K562 (cell line): Measurements from ENCODE around the gene RPL22. TPM values are rescaled to one million over a fixed set of nuclear protein-coding genes. Genes with fewer than 3 reads are reported as not detected.

Experiments
- BCL6 ChIP-seq: fragments of 250-450 bp; sonication (Bioruptor Pico); IDR thresholded peaks from 2 replicates; pipeline ENCODE4 v1.4.0; 2020
- CBX1 ChIP-seq: sonication (generic); IDR thresholded peaks from 2 replicates; pipeline ENCODE4 v1.6.1; 2016; ENCODE audit warnings: antibody characterized with exemption, low read depth, mild to moderate bottlenecking
- DPF2 ChIP-seq: fragments of 450-650 bp; IDR thresholded peaks from 2 replicates; pipeline ENCODE4 v1.6.1; 2016
- FIP1L1 ChIP-seq: fragments of 200-400 bp; formaldehyde crosslinking; IDR thresholded peaks from 2 replicates; pipeline ENCODE4 v1.6.1; 2018; ENCODE audit warnings: mild to moderate bottlenecking, low read depth, low read length; ENCODE audit not compliant: poor library complexity, severe bottlenecking
- GATAD2A ChIP-seq: fragments of 450-650 bp; IDR thresholded peaks from 2 replicates; pipeline ENCODE4 v1.6.1; 2017
- HDAC2 ChIP-seq: fragments of 450-650 bp; IDR thresholded peaks from 2 replicates; pipeline ENCODE4 v1.6.1; 2016; ENCODE audit warnings: mild to moderate bottlenecking
- LEF1 ChIP-seq: fragments of 450-650 bp; IDR thresholded peaks from 2 replicates; pipeline ENCODE4 v1.6.1; 2016; ENCODE audit warnings: mild to moderate bottlenecking
- MCM3 ChIP-seq: fragments of 450-650 bp; IDR thresholded peaks from 2 replicates; pipeline ENCODE4 v1.6.1; 2016
- MYNN ChIP-seq, 2 experiments: sonication (generic); formaldehyde crosslinking in 1 of 2; IDR thresholded peaks; 2 replicates each; pipeline versions ENCODE4 v1.5.0 to v1.6.1; 2016 to 2020; ENCODE audit warnings: antibody characterized with exemption in 1 of 2, missing genetic modification reagents in 1 of 2
- POLR2A ChIP-seq: fragments of 450-650 bp; conservative IDR thresholded peaks from 2 replicates; pipeline ENCODE4 v1.6.1; 2016
- RB1 ChIP-seq: fragments of 450-650 bp; IDR thresholded peaks from 2 replicates; pipeline ENCODE4 v1.6.1; 2017; ENCODE audit warnings: low read depth, mild to moderate bottlenecking
- RREB1 ChIP-seq: fragments of 250-450 bp; sonication (Bioruptor Pico); IDR thresholded peaks from 2 replicates; pipeline ENCODE4 v1.4.0; 2020
- SMARCB1 ChIP-seq: IDR thresholded peaks from 2 replicates; pipeline ENCODE4 v1.6.1; 2011; ENCODE audit warnings: improper control_type of control experiment, low read depth; ENCODE audit not compliant: insufficient read length
- SPI1 ChIP-seq: IDR thresholded peaks from 2 replicates; pipeline ENCODE4 v1.6.1; 2011; ENCODE audit warnings: low read depth, low read length, control low read depth, borderline replicate concordance
- SRSF1 ChIP-seq: fragments of 200-400 bp; formaldehyde crosslinking; IDR thresholded peaks from 2 replicates; pipeline ENCODE4 v1.6.1; 2017; ENCODE audit warnings: mild to moderate bottlenecking, low read depth, low read length, moderate library complexity
- TAF7 ChIP-seq: fragments of 450-650 bp; IDR thresholded peaks from 2 replicates; pipeline ENCODE4 v1.6.1; 2016; ENCODE audit warnings: missing genetic modification characterization, missing compliant biosample characterization
- ZNF143 ChIP-seq: sonication (generic); formaldehyde crosslinking; IDR thresholded peaks from 2 replicates; pipeline ENCODE4 v1.9.0; 2022; ENCODE audit warnings: mild to moderate bottlenecking, missing genetic modification reagents
- ZNF224 ChIP-seq: sonication (generic); formaldehyde crosslinking; IDR thresholded peaks from 2 replicates; pipeline ENCODE4 v1.8.0; 2022; ENCODE audit warnings: mild to moderate bottlenecking, missing genetic modification reagents
- ZNF253 ChIP-seq: fragments of 250-450 bp; sonication (Bioruptor Pico); conservative IDR thresholded peaks from 2 replicates; pipeline ENCODE4 v1.6.1; 2021; ENCODE audit warnings: mild to moderate bottlenecking
- polyA plus RNA-seq, 8 experiments: library from polyadenylated mRNA; depleted of rRNA in 4 of 8; stranded (reverse) in 5 of 8; unstranded in 3 of 8; fragments of >200 nt; fragmentation: Nextera tagmentation in 2 of 8; fragmentation: Illumina TruSeq in 1 of 8; extraction: Ambion mirVana in 2 of 8; extraction: Trizol in 1 of 8; gene quantifications; 2 replicates each; pipeline versions ENCODE4 v1.2.1 to v1.2.3, GENCODE V29; 2011 to 2014; ENCODE audit warnings: inconsistent platforms in 1 of 8, missing spikeins in 1 of 8
- total RNA-seq, 7 experiments: library from RNA; depleted of rRNA in 6 of 7; stranded (reverse); fragments of >200 nt in 6 of 7; fragmentation: Illumina TruSeq in 2 of 7; extraction: Trizol in 2 of 7; gene quantifications; 2 replicates each; pipeline versions ENCODE4 v1.2.1 to v1.2.3, GENCODE V29; 2011 to 2021; ENCODE audit warnings: low replicate concordance in 1 of 7
- TF ChIP-seq, protein P1 (sequence below): fragments of 450-650 bp; IDR thresholded peaks from 2 replicates; pipeline ENCODE4 v1.7.1; 2018; ENCODE audit warnings: mild to moderate bottlenecking, low read depth; ENCODE audit not compliant: partially characterized antibody
- TF ChIP-seq, protein P2 (sequence below): fragments of 450-650 bp; conservative IDR thresholded peaks from 2 replicates; pipeline ENCODE4 v1.6.1; 2016; ENCODE audit warnings: missing genetic modification characterization, low read depth, mild to moderate bottlenecking, control low read depth, missing compliant biosample characterization

RPL22 gene
- total and polyA plus RNA-seq, 9 of the 15 experiments (the other 6 are each of a cell fraction or from before 2014, with no cell fraction given), result 467 to 1,165 (median 607) TPM

DNA sequence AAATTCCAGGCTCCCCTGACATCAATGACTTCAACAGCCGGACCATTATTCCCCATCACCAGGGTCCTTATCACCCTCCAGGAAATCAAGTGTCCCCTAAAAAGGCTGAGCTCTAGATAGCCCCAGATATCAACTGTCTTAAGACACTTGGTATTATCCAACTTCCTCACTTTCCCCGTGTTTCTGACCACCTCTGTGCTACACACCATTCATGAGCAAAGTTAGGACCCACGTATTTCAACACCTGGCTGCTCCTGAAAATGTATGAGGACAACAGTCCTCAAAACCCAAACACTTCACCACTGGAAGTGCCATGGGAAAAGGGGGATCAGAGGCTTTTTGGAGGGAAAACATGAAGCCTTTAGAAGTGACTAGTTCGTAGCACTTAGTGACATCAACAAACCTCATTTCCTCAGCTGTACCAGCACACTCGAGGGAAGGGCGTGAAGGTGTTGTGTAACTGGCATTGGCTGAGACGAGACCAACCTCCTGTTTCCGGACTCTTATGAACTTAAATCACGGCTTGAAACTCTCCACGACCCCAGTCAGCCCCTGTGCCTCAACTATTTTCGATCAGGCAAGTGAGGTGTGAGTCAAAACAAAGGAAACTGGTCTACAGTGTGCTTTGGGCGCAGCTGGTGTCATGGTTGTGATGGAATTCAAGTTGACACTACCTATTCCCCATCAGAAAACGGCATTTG, 15.2 kb downstream of the RPL22 start (continued):
- no peak for TF ChIP-seq RREB1 (CRISPR knock-in tag)
- 0 out of 2 replicates have a peak, but pooled peaks have one; percentile 10 for TF ChIP-seq SPI1
- TF ChIP-seq TAF7 (tag), result no peak
- TF ChIP-seq SRSF1, result no peak
- TF ChIP-seq, protein P1, sequence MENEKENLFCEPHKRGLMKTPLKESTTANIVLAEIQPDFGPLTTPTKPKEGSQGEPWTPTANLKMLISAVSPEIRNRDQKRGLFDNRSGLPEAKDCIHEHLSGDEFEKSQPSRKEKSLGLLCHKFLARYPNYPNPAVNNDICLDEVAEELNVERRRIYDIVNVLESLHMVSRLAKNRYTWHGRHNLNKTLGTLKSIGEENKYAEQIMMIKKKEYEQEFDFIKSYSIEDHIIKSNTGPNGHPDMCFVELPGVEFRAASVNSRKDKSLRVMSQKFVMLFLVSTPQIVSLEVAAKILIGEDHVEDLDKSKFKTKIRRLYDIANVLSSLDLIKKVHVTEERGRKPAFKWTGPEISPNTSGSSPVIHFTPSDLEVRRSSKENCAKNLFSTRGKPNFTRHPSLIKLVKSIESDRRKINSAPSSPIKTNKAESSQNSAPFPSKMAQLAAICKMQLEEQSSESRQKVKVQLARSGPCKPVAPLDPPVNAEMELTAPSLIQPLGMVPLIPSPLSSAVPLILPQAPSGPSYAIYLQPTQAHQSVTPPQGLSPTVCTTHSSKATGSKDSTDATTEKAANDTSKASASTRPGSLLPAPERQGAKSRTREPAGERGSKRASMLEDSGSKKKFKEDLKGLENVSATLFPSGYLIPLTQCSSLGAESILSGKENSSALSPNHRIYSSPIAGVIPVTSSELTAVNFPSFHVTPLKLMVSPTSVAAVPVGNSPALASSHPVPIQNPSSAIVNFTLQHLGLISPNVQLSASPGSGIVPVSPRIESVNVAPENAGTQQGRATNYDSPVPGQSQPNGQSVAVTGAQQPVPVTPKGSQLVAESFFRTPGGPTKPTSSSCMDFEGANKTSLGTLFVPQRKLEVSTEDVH, result peak; percentile 31
- no peak for TF ChIP-seq LEF1
- no peak for TF ChIP-seq SMARCB1
- TF ChIP-seq BCL6, result no peak
- TF ChIP-seq MYNN (IDR thresholded peaks at IDR 0.05), result peak; percentile 39; the same call in 1 of the 2 replicates
- TF ChIP-seq MYNN (CRISPR knock-in tag; IDR thresholded peaks at IDR 0.05), result no peak
- no peak for TF ChIP-seq GATAD2A
- TF ChIP-seq RB1, result 0 out of 2 replicates have a peak, but pooled peaks have one; percentile 32
- peak; percentile 80 for TF ChIP-seq POLR2A
- no peak for TF ChIP-seq ZNF143
- TF ChIP-seq ZNF224, result no peak
- TF ChIP-seq, protein P2, sequence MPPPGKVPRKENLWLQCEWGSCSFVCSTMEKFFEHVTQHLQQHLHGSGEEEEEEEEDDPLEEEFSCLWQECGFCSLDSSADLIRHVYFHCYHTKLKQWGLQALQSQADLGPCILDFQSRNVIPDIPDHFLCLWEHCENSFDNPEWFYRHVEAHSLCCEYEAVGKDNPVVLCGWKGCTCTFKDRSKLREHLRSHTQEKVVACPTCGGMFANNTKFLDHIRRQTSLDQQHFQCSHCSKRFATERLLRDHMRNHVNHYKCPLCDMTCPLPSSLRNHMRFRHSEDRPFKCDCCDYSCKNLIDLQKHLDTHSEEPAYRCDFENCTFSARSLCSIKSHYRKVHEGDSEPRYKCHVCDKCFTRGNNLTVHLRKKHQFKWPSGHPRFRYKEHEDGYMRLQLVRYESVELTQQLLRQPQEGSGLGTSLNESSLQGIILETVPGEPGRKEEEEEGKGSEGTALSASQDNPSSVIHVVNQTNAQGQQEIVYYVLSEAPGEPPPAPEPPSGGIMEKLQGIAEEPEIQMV, result no peak
- TF ChIP-seq DPF2, result no peak
- TF ChIP-seq HDAC2, result no peak
- peak; percentile 23 for TF ChIP-seq FIP1L1
- TF ChIP-seq CBX1, result no peak
- TF ChIP-seq MCM3, result no peak
- TF ChIP-seq ZNF253, result no peak
